Measurements from ENCODE around the gene CLCN2.

Gene CLCN2

DNA sequence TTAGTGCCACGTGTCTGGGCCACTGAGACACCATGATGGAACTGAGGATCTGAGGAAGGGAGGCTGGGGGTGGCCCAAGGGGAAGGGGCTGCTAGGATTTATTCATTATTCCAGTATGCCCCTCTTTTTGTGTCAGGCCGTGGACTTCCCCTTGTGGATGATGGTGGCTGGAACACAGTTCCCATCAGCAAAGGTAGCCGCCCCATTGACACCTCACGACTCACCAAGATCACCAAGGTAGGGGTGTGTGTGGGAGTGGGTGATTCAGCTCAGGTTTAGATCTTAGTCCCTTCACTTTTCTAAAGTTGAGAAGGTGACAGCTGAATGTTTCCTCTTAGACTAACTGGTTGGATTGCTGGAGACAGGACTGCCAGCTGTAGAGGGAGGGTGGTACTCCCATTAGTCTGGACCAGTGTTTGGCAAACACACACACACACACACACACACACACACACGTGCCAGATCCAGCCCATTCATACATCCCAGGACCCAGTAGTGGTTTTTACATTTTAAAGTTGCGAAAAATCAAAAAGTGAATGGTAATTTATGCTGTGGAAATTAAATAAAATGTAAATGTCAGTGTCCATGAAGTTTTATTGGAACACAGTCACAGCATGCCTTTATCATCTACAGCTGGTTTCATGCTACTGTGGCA lies 35.6 kb downstream of the CLCN2 start:
- no peak for DNase-seq (ENCODE audit: low read depth in 2 of 2)

DNA sequence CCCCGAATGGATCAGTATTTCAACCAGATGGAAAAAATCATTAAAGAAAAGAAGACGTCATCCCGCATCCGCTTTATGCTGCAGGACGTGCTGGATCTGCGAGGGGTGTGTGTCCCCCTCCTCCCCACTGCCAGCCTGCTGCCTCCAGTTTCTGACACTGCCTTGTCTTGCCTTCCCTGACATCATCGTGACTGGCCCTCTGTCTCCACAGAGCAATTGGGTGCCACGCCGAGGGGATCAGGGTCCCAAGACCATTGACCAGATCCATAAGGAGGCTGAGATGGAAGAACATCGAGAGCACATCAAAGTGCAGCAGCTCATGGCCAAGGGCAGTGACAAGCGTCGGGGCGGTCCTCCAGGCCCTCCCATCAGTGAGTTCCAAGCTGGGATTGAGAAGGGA lies 36.1 kb downstream of the CLCN2 start:
- no peak for DNase-seq (ENCODE audit: low read depth in 2 of 2)

DNA sequence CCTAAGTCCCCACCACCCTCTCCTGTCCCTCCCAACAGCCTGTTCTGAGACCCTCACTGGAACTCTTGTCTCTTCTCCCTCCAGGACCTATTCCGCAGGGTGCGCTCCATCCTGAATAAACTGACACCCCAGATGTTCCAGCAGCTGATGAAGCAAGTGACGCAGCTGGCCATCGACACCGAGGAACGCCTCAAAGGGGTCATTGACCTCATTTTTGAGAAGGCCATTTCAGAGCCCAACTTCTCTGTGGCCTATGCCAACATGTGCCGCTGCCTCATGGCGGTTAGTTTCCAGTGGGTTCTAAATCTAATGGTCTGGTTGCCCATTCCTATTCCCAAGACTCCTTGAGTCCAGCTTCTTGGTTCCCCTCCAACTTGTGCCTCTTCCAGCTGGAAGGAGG lies 37.7 kb downstream of the CLCN2 start:
- no peak for DNase-seq (ENCODE audit: low read depth in 2 of 2)

DNA sequence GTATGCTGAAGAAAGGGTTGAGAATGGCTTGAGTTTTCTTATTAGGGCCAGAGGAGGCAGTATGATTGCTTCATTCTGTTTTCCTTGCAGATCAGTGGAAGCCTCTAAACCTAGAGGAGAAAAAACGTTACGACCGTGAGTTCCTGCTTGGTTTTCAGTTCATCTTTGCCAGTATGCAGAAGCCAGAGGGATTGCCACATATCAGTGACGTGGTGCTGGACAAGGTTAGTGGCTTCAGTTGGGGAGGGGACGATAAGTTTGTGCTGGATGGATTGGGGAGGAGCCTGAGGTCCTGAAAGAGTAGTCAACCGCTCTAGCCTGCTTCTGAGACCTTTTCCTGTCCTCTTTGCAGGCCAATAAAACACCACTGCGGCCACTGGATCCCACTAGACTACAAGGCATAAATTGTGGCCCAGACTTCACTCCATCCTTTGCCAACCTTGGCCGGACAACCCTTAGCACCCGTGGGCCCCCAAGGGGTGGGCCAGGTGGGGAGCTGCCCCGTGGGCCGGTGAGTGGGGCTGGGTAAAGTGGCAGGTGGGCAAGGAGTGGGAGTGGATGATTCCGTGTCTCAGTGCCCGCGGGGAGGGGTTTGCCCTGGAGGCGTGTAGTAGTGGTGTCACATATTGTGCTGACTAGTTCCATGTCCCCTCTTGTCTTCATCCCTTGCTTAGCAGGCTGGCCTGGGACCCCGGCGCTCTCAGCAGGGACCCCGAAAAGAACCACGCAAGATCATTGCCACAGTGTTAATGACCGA lies 38.5 kb downstream of the CLCN2 start:
- DNase-seq (ENCODE audit: low read depth in 2 of 2): no peak

DNA sequence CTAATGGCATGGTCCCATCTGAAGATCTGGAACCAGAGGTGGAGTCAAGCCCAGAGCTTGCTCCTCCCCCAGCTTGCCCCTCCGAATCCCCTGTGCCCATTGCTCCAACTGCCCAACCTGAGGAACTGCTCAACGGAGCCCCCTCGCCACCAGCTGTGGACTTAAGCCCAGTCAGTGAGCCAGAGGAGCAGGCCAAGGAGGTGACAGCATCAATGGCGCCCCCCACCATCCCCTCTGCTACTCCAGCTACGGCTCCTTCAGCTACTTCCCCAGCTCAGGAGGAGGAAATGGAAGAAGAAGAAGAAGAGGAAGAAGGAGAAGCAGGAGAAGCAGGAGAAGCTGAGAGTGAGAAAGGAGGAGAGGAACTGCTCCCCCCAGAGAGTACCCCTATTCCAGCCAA lies 39.7 kb downstream of the CLCN2 start:
- no peak for DNase-seq (ENCODE audit: low read depth in 2 of 2)

DNA sequence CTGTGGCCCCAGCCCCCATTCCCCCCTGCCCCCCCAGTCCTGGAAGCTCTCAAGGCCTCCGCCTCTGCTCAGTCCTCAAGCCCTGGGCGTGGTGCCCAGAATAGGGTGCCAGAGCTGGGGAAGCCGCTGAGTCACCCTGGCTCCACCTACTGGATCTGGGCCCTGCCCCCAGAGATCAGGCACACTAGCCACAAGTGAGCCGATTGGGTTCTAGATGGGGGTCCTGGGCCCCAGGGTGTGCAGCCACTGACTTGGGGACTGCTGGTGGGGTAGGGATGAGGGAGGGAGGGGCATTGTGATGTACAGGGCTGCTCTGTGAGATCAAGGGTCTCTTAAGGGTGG lies 41.3 kb downstream of the CLCN2 start:
- no peak for DNase-seq (ENCODE audit: low read depth in 2 of 2)

DNA sequence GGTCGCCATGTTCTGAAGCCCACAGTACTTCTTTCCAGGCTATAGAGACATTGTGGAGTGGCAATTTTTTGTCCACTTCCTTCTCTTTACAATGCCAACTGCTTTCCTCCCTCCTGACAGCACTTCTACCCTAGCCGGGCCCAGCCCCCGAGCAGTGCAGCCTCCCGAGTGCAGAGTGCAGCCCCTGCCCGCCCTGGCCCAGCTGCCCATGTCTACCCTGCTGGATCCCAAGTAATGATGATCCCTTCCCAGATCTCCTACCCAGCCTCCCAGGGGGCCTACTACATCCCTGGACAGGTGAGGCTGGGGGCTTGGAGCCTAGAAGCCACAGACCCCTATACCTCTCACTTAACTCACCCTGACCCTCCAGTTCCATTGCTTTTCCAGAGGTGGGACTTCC lies 44.2 kb downstream of the CLCN2 start:
- DNase-seq (ENCODE audit: low read depth in 2 of 2): no peak

DNA sequence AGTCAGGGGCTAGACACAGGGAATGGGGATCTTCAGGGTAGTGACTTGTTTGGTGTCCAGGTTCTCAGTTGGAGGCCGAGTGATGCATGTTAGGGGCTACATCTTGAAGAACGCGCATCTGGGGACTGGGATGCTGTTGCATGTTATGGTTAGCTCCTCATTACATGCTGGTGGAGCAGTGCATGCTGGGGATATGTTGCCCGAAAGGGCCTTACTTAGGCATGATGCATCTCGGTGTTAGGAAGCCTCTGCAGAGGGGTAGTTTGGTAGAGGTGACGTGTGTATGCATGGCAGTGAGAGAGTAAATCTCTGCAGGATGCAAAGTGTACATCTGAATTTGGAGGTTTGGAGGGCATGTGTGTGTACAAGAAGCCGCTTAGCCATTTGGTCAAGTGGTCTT lies 44.6 kb downstream of the CLCN2 start:
- no peak for DNase-seq (ENCODE audit: low read depth in 2 of 2)

DNA sequence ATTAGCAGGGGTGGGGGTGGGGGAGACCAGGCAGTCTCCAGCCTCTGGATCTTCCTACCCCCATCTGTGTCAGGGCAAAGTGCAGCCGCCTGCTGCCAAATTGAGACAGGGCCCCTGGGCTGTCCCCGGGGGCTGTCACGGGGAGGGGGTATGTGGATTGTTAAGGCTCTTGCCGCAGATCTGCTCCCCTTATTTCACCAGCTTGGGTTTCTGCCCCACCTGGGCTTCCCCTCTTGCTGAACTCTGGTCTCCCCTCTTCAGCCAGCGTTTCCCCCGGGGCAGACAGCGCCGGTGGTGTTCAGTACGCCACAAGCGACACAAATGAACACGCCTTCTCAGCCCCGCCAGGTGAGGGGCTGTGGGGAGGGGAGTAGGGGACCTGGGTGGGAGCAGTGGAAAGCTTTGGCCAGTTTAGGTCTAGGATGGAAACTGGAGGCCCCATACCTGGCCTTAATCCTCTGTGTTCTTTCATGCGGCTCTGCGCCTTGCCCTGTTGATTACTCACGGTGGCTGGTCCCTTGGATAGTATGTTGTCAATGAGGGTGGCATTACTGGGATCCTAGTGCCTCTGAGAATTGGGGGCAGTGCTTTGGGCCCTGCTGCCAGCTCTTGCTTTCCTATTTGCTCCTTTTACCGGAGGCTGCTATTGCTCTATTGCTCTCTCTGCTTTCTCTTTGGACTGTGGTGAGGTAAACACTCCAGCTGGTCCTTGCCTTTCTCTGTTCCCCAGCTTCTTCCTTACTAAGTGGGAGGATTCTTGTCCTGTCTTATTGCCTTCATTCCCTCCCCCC lies 45.3 kb downstream of the CLCN2 start:
- no peak for DNase-seq (ENCODE audit: low read depth in 2 of 2)

DNA sequence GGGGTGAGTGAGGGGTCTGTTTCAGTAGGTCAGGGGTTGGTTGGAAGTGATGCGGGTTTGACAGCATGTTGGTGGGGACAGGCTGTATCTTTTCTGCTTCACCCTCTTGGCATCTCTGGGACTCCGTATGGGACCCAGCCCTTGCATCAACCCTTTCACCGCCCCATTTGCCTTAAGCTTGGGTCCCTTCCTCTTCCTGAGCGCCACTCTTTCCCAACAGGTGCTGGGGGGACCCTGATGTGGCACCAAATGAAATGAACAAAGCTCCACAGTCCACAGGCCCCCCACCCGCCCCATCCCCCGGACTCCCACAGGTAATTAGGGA lies 45.9 kb downstream of the CLCN2 start:
- DNase-seq (ENCODE audit: low read depth in 2 of 2): no peak

DNA sequence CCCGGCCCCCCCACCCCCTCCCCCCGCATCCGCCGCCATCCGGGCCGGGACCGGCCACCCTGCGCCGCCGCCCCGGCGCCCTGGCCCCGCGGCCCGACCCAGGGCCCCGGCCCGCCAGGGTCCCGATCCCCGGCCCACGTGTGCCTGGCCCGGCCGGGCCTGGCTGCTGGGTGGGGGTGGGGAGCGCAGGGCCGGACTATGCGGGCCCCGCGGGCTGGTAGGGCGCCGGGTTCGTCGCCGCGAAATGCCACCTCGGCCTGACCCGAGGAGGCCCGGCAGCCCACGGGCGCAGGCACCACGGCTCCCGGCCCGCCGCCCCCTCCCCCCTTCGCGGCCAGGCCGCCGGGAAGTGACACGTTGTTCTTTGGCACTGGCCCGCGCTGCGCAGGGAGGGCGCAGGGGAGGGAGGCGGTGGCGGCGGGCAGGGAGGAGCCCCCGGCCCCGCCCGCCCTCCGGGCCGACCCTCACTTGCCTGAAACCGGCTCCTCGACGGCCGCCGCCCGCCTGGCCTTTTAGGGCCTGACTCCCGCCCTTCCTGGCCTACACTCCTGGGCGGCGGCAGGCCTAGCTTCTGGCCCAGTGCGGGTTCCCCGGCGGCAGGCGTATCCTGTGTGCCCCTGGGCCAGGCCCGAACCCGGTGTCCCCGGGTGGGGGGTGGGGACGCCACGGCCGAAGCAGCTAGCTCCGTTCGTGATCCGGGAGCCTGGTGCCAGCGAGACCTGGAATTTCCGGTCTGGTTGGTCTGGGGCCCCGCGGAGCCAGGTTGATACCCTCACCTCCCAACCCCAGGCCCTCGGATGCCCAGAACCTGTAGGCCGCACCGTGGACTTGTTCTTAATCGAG lies 46.5 kb downstream of the CLCN2 start:
- peak in 1 of 2 donors; percentile 37 for DNase-seq (ENCODE audit: low read depth in 2 of 2)

DNA sequence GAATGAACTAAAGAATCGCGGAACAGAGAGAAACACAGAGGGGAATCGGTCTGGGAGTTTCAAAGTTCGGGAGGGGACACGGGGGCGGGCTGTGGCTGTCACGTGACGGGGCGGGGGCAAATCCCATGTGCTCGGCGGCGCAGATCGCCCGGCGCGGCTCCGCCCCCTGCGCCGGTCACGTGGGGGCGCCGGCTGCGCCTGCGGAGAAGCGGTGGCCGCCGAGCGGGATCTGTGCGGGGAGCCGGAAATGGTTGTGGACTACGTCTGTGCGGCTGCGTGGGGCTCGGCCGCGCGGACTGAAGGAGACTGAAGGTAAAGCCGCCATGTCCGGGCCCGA lies 47.1 kb downstream of the CLCN2 start, which contains the start of gene EIF4G1:
Gene EIF4G1 (plus strand): TSS at position 244 of the 337 bp plus-strand sequence. CDS start 1,191 bp downstream, outside the sequence.
- peak; percentile 83 to 87 for DNase-seq (ENCODE audit: low read depth in 2 of 2)

DNA sequence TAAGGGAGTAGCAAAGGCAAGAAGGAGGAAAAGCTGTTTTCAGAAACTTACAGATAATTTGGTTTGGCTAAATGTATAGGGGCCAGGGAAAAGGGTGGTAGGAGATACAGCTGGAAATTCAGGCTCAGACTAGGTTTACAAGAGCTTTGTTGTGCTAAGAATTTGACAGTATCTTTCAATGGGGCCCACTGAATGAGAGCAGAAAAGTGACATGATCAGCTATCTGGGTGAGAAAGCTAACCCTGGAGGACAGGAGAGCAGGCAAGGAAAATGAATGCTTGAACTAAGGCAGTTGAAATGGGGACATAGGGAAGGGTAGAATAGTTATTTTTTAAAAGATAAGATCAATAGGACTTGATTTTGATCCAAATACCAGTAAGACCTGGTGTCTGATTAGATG lies 49.8 kb downstream of the CLCN2 start:
- DNase-seq (ENCODE audit: low read depth in 2 of 2): no peak

DNA sequence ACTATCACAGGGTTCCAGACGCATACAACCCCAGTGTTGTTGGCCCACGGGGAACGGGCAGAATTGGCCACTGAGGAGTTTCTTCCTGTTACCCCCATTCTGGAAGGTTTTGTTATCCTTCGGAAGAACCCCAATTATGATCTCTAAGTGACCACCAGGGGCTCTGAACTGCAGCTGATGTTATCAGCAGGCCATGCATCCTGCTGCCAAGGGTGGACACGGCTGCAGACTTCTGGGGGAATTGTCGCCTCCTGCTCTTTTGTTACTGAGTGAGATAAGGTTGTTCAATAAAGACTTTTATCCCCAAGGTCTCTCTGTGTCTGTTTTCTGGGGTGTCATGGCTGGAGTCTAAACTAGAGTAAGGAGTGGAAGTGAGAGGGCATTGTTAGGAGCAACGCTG lies 52.7 kb downstream of the CLCN2 start:
- no peak for DNase-seq (ENCODE audit: low read depth in 2 of 2)

DNA sequence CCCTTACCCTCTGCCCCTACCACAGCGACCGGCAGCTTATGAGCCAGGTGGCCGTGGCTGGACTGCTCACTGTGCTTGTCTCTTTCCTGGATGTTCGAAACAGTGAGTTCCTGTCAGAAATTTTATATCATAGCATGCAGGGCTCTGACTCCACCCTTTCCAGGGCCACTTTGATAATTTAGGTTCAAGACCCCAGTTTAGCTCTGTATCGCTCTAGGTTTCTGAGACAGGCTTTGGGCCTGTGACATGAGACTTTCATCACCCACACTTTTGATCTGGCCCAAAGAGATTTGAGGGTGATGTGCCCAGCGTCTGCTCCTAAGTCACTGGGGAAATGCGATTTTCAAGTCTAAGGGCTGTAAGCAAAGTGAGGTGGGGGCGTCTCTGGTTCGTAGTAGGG lies 53.5 kb downstream of the CLCN2 start:
- DNase-seq (ENCODE audit: low read depth in 2 of 2): no peak

DNA sequence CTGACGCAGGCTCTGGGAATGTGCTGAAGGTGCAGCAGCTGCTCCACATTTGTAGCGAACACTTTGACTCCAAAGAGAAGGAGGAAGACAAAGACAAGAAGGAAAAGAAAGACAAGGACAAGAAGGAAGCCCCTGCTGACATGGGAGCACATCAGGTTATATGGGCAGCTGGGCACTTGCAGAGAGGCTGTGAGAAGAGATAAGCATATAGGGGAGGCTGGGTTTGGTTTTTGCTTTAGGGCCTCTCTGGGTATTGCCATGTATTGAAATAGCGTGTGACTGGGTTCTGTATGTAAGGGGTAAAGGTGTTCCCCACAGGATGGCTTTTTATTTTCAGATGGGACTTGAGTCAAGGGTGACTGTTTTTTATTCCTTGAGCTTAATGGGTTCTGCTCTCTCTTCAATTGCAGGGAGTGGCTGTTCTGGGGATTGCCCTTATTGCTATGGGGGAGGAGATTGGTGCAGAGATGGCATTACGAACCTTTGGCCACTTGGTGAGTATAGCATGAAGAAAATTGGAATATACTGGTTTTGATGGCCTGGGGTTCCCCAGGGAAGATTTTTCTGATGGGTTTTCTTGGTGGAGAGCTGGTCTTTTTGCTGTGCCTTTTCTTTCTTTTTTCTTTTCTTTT lies 54.9 kb downstream of the CLCN2 start:
- no peak for DNase-seq (ENCODE audit: low read depth in 2 of 2)

DNA sequence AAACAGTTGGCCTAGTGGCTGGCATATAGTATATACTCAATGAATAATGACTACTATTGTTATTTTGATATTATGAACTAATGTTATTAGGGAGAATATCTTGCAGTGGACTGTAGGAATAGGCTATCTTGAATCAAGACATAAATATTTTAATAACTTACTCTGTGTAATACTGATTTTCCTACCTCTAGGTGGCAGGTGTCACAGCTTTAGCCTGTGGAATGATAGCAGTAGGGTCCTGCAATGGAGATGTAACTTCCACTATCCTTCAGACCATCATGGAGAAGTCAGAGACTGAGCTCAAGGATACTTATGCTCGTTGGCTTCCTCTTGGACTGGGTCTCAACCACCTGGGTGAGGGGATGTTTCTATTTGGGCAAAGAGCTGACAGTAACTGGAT lies 55.8 kb downstream of the CLCN2 start:
- DNase-seq (ENCODE audit: low read depth in 2 of 2): no peak

DNA sequence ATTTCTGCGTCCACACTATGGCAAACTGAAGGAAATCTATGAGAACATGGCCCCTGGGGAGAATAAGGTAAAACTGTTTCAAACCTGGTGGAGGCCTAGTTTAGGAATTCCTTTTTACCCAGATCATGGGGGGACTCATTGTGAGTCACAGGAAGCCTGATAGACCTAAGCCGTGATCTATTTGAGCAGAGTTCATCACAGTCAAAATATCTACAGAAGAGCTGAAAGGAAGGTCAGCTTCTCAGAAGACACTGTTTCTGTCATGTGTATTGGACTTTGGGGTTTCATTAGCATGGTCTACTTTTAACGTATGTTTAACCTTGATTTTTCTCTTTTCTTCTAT lies 61.1 kb downstream of the CLCN2 start:
- DNase-seq (ENCODE audit: low read depth in 2 of 2): no peak

DNA sequence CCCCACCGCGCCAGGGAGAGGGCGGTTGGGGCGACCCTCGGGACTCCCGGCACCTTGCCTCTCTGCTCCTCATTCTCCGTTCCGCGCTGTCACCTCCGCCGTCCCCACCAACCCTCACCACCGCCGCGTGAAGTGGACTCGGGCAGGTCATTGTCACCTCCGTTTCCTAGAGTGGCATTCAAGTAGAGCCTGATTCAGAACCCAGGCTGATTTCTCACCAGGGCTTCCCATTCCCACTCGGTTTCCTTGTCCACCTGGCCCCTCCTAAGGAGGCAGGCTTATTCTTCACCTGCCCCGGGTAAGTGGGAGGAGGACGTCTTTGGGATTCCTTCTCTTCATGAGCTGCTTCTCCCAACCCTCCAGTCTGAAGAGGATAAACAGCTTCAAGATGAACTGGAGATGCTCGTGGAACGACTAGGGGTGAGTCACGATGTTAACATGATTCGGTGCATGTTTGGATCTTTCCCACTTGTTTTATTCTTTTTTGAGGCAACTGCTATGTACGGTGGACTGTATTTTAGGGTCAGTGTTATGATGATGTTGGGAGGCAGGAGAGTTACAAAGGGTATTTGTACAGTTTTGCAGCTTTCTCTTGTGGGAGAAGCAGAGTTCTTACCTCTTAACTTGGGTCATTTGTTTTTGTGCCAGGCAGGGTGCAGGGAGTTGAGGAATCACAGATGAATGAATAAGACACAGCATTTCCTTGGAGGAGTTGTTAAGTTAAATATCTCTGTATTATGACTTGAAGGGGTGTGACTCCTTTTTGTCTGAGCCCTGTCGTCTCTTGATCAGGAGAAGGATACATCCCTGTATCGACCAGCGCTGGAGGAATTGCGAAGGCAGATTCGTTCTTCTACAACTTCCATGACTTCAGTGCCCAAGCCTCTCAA lies 61.7 kb downstream of the CLCN2 start:
- no peak for DNase-seq (ENCODE audit: low read depth in 2 of 2)

DNA sequence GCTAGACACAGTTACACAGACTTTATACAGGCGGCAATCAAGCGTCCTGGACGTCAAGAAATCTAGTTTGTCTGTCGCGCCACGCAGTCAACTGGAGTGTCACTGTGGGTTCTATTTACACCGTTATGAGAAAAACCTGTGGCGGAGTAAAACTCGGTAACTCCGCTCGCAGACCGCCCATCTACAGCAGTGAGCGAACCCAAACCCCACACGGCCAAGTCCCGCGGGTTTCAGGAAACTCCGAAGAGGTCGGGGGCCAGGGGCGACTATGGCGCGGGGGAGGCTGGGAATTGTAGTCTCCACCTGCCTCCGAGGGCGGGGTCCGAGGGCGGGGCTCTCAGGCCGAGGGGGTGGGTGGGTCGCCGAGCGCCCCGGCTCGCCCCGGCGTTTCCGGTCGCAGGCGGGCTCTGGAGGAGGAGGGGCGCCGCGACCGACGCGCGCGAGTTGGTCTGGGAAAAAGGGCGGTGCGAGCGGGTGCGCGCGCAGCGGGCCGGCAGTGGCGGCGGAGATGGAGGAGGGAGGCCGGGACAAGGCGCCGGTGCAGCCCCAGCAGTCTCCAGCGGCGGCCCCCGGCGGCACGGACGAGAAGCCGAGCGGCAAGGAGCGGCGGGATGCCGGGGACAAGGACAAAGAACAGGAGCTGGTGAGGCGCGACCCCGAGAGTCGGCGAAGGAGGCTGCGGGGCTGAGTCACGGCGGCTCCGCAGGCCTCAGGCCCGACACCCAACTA lies 62.5 kb downstream of the CLCN2 start, which contains the start of gene PSMD2:
Gene PSMD2 (plus strand): TSS at position 483 of the 729 bp plus-strand sequence. CDS start 26 bp downstream, at position 509.
- peak; percentile 96 to 97 for DNase-seq (ENCODE audit: low read depth in 2 of 2)

Data from stimulated activated CD8-positive, alpha-beta memory T cell treated with anti-CD3 and anti-CD28 coated beads, Interleukin-7, amount 100 ng/mL, for 1 hour (primary cell).